GM12801 (cell line): Measurements from ENCODE around the gene MSMP.

Experiments used
- TF ChIP-seq, protein P1 (sequence below): IDR thresholded peaks from one replicate; pipeline ENCODE4 v1.5.1; 2011; ENCODE audit warnings: control low read depth; ENCODE audit not compliant: insufficient read length; ENCODE audit errors: extremely low read depth

Gene MSMP

DNA sequence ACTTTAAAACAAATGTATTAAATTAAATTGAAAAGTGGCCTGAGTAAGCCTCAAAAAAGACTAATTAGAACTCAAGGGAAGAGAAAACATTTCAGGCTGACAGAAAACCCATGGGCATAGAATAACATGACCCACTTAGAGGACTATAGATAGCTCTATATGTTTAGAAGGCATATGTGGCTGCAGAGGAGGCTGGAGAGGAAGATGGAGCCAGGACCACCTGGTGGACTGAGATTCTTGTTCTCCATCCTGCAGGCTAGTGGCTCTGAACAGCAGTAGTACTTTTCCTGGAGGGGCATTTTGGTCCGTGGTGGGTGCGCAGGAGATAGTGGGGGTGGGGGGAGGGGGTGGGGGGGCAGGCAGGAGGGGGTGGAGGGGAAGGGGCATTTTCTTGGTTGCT lies 27.0 kb upstream of the MSMP start:
- TF ChIP-seq, protein P1, sequence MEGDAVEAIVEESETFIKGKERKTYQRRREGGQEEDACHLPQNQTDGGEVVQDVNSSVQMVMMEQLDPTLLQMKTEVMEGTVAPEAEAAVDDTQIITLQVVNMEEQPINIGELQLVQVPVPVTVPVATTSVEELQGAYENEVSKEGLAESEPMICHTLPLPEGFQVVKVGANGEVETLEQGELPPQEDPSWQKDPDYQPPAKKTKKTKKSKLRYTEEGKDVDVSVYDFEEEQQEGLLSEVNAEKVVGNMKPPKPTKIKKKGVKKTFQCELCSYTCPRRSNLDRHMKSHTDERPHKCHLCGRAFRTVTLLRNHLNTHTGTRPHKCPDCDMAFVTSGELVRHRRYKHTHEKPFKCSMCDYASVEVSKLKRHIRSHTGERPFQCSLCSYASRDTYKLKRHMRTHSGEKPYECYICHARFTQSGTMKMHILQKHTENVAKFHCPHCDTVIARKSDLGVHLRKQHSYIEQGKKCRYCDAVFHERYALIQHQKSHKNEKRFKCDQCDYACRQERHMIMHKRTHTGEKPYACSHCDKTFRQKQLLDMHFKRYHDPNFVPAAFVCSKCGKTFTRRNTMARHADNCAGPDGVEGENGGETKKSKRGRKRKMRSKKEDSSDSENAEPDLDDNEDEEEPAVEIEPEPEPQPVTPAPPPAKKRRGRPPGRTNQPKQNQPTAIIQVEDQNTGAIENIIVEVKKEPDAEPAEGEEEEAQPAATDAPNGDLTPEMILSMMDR, result no peak

DNA sequence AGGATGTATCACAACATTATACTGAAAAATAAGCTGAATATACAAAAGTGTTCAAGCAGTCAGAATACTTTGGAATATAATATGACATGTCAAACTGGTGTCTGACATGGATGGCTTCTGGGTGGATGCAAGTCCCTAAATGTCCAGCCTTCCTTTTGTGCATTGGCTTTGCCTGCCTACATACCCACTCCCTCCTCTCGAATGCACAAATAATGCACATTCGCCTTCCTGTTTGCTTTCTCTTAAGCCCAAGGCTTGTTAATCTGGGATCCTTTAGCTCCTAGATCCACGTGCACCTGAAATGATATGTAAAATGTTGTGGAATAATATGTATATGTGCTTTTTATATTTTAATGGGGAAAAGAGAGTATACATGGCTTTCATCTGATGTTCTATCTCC lies 24.4 kb upstream of the MSMP start:
- TF ChIP-seq, protein P1, result no peak

DNA sequence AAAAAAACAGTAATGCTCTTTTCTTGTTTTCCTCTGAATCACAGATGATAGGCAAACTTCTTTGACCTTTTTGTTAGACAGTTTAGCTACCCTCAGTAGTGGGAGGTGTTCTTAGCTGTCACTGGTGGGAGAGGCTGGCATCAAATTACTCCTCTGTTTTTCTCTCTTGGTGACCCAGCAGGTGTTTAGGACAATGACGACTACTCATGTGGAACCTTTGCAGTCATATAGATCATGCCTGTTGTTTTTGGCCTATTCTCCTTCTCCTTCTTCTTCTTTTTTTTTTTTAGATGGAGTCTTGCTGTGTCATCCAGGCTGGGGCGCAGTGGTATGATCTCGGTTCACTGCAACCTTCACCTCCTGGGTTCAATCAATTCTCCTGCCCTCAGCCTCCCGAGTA lies 21.9 kb upstream of the MSMP start:
- TF ChIP-seq, protein P1, result no peak

DNA sequence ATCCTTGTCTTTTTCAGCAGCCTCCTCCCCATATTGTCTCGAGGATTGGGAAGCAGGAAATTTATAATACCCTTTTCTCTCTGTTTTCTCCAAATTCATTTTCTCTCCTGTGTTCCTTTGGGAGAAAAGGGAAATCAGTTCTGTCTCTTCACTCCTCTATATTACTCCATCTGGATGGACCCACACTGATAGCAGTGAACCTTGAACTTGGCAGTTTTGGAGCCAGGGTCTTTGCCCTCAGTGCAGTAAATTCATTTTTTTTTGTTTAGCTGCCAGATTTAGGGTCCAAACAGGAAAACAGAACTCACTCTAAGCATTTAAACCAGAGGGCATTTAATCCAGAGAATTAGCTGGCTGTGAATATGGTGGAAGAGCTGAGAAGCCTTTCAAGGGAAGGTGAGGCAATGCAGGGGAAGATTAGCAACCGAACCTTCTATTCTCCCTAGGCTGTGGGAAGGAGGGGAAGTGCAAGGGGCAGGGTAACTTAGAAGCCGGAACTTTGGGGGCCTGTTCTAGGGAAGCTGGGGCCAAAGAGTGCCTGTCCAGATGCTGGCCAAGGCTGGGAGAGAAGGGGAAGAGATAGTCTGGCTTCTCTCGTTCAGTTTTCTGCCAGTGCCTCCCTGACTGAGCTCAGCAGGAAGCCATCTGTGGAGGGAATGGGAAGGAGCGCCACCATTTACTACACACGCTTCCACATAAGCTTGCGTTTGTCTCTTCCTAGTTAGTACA lies 21.0 kb upstream of the MSMP start:
- TF ChIP-seq, protein P1, result no peak

DNA sequence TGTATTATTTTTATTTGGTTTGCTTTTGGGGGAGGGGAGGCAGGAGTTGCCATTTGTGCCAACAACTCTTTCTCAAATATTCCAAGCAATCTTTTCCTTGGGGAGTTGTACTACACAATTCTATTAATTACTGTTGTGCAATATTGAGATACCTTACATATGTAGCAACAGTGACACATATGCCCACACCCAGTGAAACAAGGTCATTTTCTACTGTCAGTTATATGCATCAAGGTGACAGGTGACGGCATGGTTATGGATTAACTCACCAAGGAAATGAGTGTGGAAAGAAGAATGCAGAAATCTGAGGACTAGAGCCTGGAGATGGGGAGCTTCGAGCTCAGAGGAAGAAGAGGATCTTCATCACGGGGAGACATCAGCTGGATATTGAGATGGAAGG lies 17.9 kb upstream of the MSMP start:
- TF ChIP-seq, protein P1, result no peak

DNA sequence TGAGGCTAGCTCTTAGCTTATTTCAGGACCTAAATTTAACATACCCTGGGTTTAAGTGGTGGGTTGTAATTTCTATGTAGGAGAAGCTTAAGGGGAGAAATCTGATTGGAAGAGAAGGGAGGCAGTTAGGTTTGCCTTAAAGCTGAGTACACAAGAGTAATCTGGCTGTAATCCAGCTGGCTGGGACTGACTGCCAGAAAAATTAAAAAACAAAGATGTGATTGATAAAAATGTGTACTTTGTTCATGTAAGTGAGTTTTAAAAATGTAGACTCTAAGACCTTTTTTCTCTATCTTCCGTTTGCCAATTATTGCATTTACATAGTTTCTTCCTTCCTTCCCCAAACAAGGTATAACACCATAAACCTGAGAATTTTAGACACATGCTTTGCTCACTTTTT lies 17.5 kb upstream of the MSMP start:
- TF ChIP-seq, protein P1, result no peak

DNA sequence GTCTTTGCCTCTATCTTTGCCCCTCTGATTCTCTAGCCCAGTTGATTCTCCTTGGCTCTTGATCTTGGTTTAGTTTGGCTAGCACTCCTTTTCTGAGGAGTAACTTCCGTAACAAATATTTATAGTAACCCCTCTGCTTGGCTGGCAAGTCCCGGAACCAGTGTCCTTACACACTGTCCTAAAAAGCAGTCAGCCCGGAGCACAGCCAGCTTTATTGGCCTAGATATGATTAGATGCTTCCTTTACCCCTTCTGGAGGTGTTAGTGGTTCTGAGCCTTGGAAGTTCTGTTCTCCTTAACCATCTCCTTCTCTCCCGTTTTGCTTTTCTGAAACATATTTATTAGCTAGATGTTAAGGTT lies 17.0 kb upstream of the MSMP start:
- TF ChIP-seq, protein P1, result no peak
